HEK293 (cell line): ENCODE results near the gene NPW.
A peak's percentile ranks its signal among the peaks of the same experiment; 100 is the strongest.

ENCODE experiments used
- EGR2 ChIP-seq: fragments of 450-650 bp; formaldehyde crosslinking; IDR thresholded peaks from 2 replicates; pipeline ENCODE4 v1.5.1; 2016; ENCODE audit warnings: low read depth, missing biosample characterization, missing genetic modification characterization
- GLIS2 ChIP-seq: fragments of 450-650 bp; formaldehyde crosslinking; IDR thresholded peaks from 2 replicates; pipeline ENCODE4 v1.5.1; 2016; ENCODE audit warnings: missing biosample characterization, missing genetic modification characterization
- KLF16 ChIP-seq: fragments of 450-650 bp; formaldehyde crosslinking; IDR thresholded peaks from 2 replicates; pipeline ENCODE4 v1.5.1; 2017; ENCODE audit warnings: missing biosample characterization, missing genetic modification characterization
- KLF7 ChIP-seq: fragments of 450-650 bp; formaldehyde crosslinking; IDR thresholded peaks from 2 replicates; pipeline ENCODE4 v1.5.1; 2016; ENCODE audit warnings: missing biosample characterization, missing genetic modification characterization, borderline replicate concordance
- OSR2 ChIP-seq: fragments of 450-650 bp; formaldehyde crosslinking; IDR thresholded peaks from 2 replicates; pipeline ENCODE4 v1.5.1; 2016; ENCODE audit warnings: missing biosample characterization, missing genetic modification characterization
- PRDM1 ChIP-seq: fragments of 450-650 bp; formaldehyde crosslinking; IDR thresholded peaks from 2 replicates; pipeline ENCODE4; 2016; ENCODE audit warnings: missing biosample characterization, missing genetic modification characterization
- SCRT2 ChIP-seq: fragments of 450-650 bp; formaldehyde crosslinking; IDR thresholded peaks from 2 replicates; pipeline ENCODE4 v1.5.1; 2016; ENCODE audit warnings: missing biosample characterization, missing genetic modification characterization
- SETDB1 ChIP-seq: IDR thresholded peaks from one replicate; pipeline ENCODE4 v1.6.1; 2017; ENCODE audit warnings: mild to moderate bottlenecking, low read length, moderate library complexity, mixed read lengths; ENCODE audit not compliant: insufficient read length
- SP2 ChIP-seq: fragments of 450-650 bp; formaldehyde crosslinking; IDR thresholded peaks from 2 replicates; pipeline ENCODE4 v1.5.1; 2016; ENCODE audit warnings: missing biosample characterization, missing genetic modification characterization
- ZBTB1 ChIP-seq: fragments of 450-650 bp; formaldehyde crosslinking; IDR thresholded peaks from 2 replicates; pipeline ENCODE4 v1.5.1; 2016; ENCODE audit warnings: missing biosample characterization, missing genetic modification characterization
- ZBTB20 ChIP-seq: fragments of 450-650 bp; formaldehyde crosslinking; IDR thresholded peaks from 2 replicates; pipeline ENCODE4 v1.5.1; 2016; ENCODE audit warnings: missing biosample characterization, missing genetic modification characterization
- ZEB2 ChIP-seq: fragments of 450-650 bp; formaldehyde crosslinking; IDR thresholded peaks from 2 replicates; pipeline ENCODE4 v1.5.1; 2016; ENCODE audit warnings: missing biosample characterization, missing genetic modification characterization
- ZFP3 ChIP-seq: fragments of 450-650 bp; formaldehyde crosslinking; IDR thresholded peaks from 2 replicates; pipeline ENCODE4 v1.5.1; 2016; ENCODE audit warnings: low read depth, missing biosample characterization, missing genetic modification characterization
- ZIC2 ChIP-seq: fragments of 450-650 bp; formaldehyde crosslinking; IDR thresholded peaks from 2 replicates; pipeline ENCODE4 v1.5.1; 2016; ENCODE audit warnings: missing biosample characterization, missing genetic modification characterization
- ZNF138 ChIP-seq: fragments of 450-650 bp; formaldehyde crosslinking; IDR thresholded peaks from 2 replicates; pipeline ENCODE4 v1.5.1; 2016; ENCODE audit warnings: missing biosample characterization, missing genetic modification characterization, borderline replicate concordance
- ZNF211 ChIP-seq: fragments of 450-650 bp; formaldehyde crosslinking; IDR thresholded peaks from 2 replicates; pipeline ENCODE4 v1.5.1; 2016; ENCODE audit warnings: low read depth, missing biosample characterization, missing genetic modification characterization
- ZNF223 ChIP-seq: fragments of 450-650 bp; formaldehyde crosslinking; IDR thresholded peaks from 2 replicates; pipeline ENCODE4 v1.5.1; 2016; ENCODE audit warnings: missing biosample characterization, missing genetic modification characterization
- ZNF239 ChIP-seq: fragments of 450-650 bp; formaldehyde crosslinking; IDR thresholded peaks from 2 replicates; pipeline ENCODE4 v1.5.1; 2016; ENCODE audit warnings: missing biosample characterization, missing genetic modification characterization
- ZNF292 ChIP-seq: fragments of 450-650 bp; formaldehyde crosslinking; IDR thresholded peaks from 2 replicates; pipeline ENCODE4 v1.5.1; 2016; ENCODE audit warnings: low read depth, missing biosample characterization, missing genetic modification characterization, borderline replicate concordance
- ZNF426 ChIP-seq: fragments of 450-650 bp; formaldehyde crosslinking; IDR thresholded peaks from 2 replicates; pipeline ENCODE4 v1.5.1; 2017; ENCODE audit warnings: missing biosample characterization, missing genetic modification characterization, mild to moderate bottlenecking, inconsistent platforms, moderate library complexity
- ZNF48 ChIP-seq: fragments of 450-650 bp; formaldehyde crosslinking; IDR thresholded peaks from 2 replicates; pipeline ENCODE4 v1.5.1; 2016; ENCODE audit warnings: missing biosample characterization, missing genetic modification characterization
- ZNF548 ChIP-seq: fragments of 450-650 bp; formaldehyde crosslinking; IDR thresholded peaks from 2 replicates; pipeline ENCODE4 v1.5.1; 2016; ENCODE audit warnings: missing biosample characterization, missing genetic modification characterization
- ZNF549 ChIP-seq: fragments of 450-650 bp; IDR thresholded peaks from 2 replicates; pipeline ENCODE4 v1.5.1; 2018; ENCODE audit warnings: missing biosample characterization, missing genetic modification characterization, mild to moderate bottlenecking, inconsistent platforms, moderate library complexity
- ZNF555 ChIP-seq: fragments of 450-650 bp; formaldehyde crosslinking; conservative IDR thresholded peaks from 2 replicates; pipeline ENCODE4 v1.5.1; 2017; ENCODE audit warnings: missing biosample characterization, mild to moderate bottlenecking, missing genetic modification characterization, inconsistent platforms
- ZNF585B ChIP-seq: fragments of 450-650 bp; formaldehyde crosslinking; IDR thresholded peaks from 2 replicates; pipeline ENCODE4 v1.5.1; 2016; ENCODE audit warnings: missing biosample characterization, missing genetic modification characterization
- ZNF600 ChIP-seq: fragments of 450-650 bp; formaldehyde crosslinking; IDR thresholded peaks from 2 replicates; pipeline ENCODE4 v1.5.1; 2016; ENCODE audit warnings: missing biosample characterization, missing genetic modification characterization
- ZNF670 ChIP-seq: fragments of 450-650 bp; formaldehyde crosslinking; IDR thresholded peaks from 2 replicates; pipeline ENCODE4 v1.5.1; 2016; ENCODE audit warnings: missing biosample characterization, missing genetic modification characterization, low read depth
- ZNF677 ChIP-seq: fragments of 450-650 bp; IDR thresholded peaks from 2 replicates; pipeline ENCODE4 v1.5.0; 2018; ENCODE audit warnings: missing biosample characterization, mild to moderate bottlenecking, missing genetic modification characterization, moderate library complexity
- ZNF707 ChIP-seq: fragments of 450-650 bp; formaldehyde crosslinking; IDR thresholded peaks from 2 replicates; pipeline ENCODE4 v1.5.1; 2016; ENCODE audit warnings: missing biosample characterization, missing genetic modification characterization
- ZNF791 ChIP-seq: fragments of 450-650 bp; formaldehyde crosslinking; IDR thresholded peaks from 2 replicates; pipeline ENCODE4 v1.5.1; 2016; ENCODE audit warnings: missing biosample characterization, missing genetic modification characterization
- ZNF843 ChIP-seq: fragments of 450-650 bp; formaldehyde crosslinking; IDR thresholded peaks from 2 replicates; pipeline ENCODE4 v1.5.1; 2016; ENCODE audit warnings: missing biosample characterization, missing genetic modification characterization
- TF ChIP-seq, protein P1 (sequence below): fragments of 450-650 bp; formaldehyde crosslinking; IDR thresholded peaks from 2 replicates; pipeline ENCODE4 v1.5.1; 2016; ENCODE audit warnings: missing biosample characterization, missing genetic modification characterization
- TF ChIP-seq, protein P2 (sequence below): fragments of 450-650 bp; formaldehyde crosslinking; IDR thresholded peaks from 2 replicates; pipeline ENCODE4 v1.5.1; 2016; ENCODE audit warnings: missing biosample characterization, missing genetic modification characterization
- TF ChIP-seq, protein P3 (sequence below): fragments of 450-650 bp; formaldehyde crosslinking; IDR thresholded peaks from 2 replicates; pipeline ENCODE4 v1.5.1; 2016; ENCODE audit warnings: missing biosample characterization, missing genetic modification characterization
- TF ChIP-seq, protein P4 (sequence below): fragments of 450-650 bp; formaldehyde crosslinking; IDR thresholded peaks from 2 replicates; pipeline ENCODE4 v1.5.1; 2016; ENCODE audit warnings: missing biosample characterization, missing genetic modification characterization

Gene NPW

DNA sequence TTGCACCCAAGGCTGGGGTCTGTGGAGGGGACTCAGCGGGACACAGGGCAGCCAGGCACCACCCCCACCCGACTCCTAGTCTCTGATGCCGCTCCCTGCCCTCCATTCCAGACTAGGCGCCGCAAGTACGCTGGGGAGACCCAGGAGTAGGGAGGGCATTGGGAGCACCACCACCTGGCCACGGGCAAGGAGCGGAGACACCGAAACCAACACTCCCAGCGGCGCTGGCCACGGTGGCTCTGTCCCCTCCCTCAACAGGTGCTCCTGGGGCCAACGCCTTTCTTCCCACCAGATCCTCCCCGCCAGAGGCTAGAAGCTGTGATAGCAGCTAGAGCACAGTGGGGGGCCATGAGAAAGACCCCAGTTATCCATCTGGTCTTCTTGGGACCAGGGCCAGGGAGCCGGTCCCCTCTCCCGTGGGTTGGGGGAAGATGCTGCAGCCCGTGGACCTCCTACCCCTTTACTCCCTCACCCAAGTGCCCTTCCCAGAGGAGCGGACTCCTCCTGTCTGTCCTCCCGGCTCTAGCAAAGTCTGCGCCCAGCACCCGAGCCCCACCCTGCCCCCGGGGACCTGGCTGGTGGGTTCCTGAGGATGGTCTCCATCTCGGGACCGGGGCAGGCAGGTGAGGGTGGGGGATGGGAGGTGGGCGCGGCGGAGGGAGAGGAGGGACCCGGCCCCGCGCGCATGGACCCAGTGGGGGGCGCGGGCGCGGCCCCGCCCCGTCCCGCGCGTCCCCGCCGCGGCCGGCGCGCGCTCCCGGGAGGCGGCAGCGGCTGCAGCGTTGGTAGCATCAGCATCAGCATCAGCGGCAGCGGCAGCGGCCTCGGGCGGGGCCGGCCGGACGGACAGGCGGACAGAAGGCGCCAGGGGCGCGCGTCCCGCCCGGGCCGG lies 30.1 kb upstream of the NPW start, which contains the start of gene SYNGR3 (continued):
- TF ChIP-seq SP2 (tag by site-specific recombination) = peak; percentile 13; the same call in 1 of the 2 replicates
- peak; percentile 98 for TF ChIP-seq SCRT2
- TF ChIP-seq, protein P1, sequence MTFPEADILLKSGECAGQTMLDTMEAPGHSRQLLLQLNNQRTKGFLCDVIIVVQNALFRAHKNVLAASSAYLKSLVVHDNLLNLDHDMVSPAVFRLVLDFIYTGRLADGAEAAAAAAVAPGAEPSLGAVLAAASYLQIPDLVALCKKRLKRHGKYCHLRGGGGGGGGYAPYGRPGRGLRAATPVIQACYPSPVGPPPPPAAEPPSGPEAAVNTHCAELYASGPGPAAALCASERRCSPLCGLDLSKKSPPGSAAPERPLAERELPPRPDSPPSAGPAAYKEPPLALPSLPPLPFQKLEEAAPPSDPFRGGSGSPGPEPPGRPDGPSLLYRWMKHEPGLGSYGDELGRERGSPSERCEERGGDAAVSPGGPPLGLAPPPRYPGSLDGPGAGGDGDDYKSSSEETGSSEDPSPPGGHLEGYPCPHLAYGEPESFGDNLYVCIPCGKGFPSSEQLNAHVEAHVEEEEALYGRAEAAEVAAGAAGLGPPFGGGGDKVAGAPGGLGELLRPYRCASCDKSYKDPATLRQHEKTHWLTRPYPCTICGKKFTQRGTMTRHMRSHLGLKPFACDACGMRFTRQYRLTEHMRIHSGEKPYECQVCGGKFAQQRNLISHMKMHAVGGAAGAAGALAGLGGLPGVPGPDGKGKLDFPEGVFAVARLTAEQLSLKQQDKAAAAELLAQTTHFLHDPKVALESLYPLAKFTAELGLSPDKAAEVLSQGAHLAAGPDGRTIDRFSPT (tag by site-specific recombination) = no peak; the same call in 1 of the 2 replicates
- TF ChIP-seq KLF7 (tag by site-specific recombination) = peak; percentile 67; the same call in 1 of the 2 replicates
- TF ChIP-seq ZNF48 (tag by site-specific recombination) = no peak
- no peak for TF ChIP-seq ZNF292 (tag by site-specific recombination)
- no peak for TF ChIP-seq ZNF211
- TF ChIP-seq ZNF549 (tag by site-specific recombination) = no peak
- no peak for TF ChIP-seq ZNF585B (tag by site-specific recombination)
- TF ChIP-seq SETDB1 = no peak
- TF ChIP-seq ZBTB20 = peak; percentile 14; the same call in 1 of the 2 replicates
- TF ChIP-seq, protein P2, sequence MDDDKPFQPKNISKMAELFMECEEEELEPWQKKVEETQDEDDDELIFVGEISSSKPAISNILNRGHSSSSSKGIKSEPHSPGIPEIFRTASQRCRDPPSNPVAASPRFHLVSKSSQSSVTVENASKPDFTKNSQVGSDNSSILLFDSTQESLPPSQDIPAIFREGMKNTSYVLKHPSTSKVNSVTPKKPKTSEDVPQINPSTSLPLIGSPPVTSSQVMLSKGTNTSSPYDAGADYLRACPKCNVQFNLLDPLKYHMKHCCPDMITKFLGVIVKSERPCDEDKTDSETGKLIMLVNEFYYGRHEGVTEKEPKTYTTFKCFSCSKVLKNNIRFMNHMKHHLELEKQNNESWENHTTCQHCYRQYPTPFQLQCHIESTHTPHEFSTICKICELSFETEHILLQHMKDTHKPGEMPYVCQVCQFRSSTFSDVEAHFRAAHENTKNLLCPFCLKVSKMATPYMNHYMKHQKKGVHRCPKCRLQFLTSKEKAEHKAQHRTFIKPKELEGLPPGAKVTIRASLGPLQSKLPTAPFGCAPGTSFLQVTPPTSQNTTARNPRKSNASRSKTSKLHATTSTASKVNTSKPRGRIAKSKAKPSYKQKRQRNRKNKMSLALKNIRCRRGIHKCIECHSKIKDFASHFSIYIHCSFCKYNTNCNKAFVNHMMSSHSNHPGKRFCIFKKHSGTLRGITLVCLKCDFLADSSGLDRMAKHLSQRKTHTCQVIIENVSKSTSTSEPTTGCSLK (tag by site-specific recombination) = no peak
- TF ChIP-seq ZBTB1 (tag by site-specific recombination) = no peak
- TF ChIP-seq ZNF223 (tag by site-specific recombination) = no peak
- TF ChIP-seq ZIC2 = peak; percentile 79
- no peak for TF ChIP-seq ZNF677
- TF ChIP-seq EGR2 (tag by site-specific recombination) = 0 out of 2 replicates have a peak, but pooled peaks have one; percentile 16
- no peak for TF ChIP-seq ZNF843 (tag by site-specific recombination)
- TF ChIP-seq ZNF600 (tag by site-specific recombination) = peak; percentile 67; the same call in 1 of the 2 replicates
- TF ChIP-seq ZEB2 (tag by site-specific recombination) = peak; percentile 25; the same call in 1 of the 2 replicates
- no peak for TF ChIP-seq KLF16 (tag by site-specific recombination)
- TF ChIP-seq ZNF791 (tag by site-specific recombination) = no peak
- TF ChIP-seq, protein P3, sequence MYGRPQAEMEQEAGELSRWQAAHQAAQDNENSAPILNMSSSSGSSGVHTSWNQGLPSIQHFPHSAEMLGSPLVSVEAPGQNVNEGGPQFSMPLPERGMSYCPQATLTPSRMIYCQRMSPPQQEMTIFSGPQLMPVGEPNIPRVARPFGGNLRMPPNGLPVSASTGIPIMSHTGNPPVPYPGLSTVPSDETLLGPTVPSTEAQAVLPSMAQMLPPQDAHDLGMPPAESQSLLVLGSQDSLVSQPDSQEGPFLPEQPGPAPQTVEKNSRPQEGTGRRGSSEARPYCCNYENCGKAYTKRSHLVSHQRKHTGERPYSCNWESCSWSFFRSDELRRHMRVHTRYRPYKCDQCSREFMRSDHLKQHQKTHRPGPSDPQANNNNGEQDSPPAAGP = peak; percentile 72
- TF ChIP-seq, protein P4, sequence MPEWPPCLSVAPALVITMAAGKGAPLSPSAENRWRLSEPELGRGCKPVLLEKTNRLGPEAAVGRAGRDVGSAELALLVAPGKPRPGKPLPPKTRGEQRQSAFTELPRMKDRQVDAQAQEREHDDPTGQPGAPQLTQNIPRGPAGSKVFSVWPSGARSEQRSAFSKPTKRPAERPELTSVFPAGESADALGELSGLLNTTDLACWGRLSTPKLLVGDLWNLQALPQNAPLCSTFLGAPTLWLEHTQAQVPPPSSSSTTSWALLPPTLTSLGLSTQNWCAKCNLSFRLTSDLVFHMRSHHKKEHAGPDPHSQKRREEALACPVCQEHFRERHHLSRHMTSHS = no peak
- peak; percentile 18; the same call in 1 of the 2 replicates for TF ChIP-seq OSR2 (tag by site-specific recombination)
- no peak for TF ChIP-seq ZFP3
- TF ChIP-seq ZNF707 (tag by site-specific recombination) = no peak
- TF ChIP-seq ZNF670 (tag by site-specific recombination) = no peak
- TF ChIP-seq ZNF138 (tag by site-specific recombination) = no peak
- no peak for TF ChIP-seq ZNF426 (tag by site-specific recombination)
- peak; percentile 48 for TF ChIP-seq GLIS2 (tag by site-specific recombination)
- no peak for TF ChIP-seq ZNF239
- no peak for TF ChIP-seq ZNF548 (tag by site-specific recombination)
- TF ChIP-seq PRDM1 (tag by site-specific recombination) = no peak
- no peak for TF ChIP-seq ZNF555 (tag by site-specific recombination)
